Retinal pigment epithelial cell (primary cell): ENCODE measurements around the gene COQ10A.

ENCODE experiments used
- DNase-seq: peaks from one replicate; pipeline ENCODE4 v3.0.0-alpha.2; 2010; ENCODE audit warnings: low read depth
- H3K4me3 ChIP-seq: 2 replicates; pipeline ENCODE4 v1.5.1; 2011; ENCODE audit warnings: mild to moderate bottlenecking, low read length, control low read depth, moderate library complexity
- TF ChIP-seq, protein P1 (sequence below): conservative IDR thresholded peaks from 2 replicates; pipeline ENCODE4 v1.5.1; 2011; ENCODE audit warnings: low read depth, low read length, control low read depth, inconsistent platforms

Gene COQ10A

GRCh38 chr12:56266693-56267442 lies at the start of gene COQ10A:
Gene COQ10A (plus strand): TSS chr12:56266942. CDS start chr12:56267119, 177 bp downstream.
- TF ChIP-seq, protein P1, sequence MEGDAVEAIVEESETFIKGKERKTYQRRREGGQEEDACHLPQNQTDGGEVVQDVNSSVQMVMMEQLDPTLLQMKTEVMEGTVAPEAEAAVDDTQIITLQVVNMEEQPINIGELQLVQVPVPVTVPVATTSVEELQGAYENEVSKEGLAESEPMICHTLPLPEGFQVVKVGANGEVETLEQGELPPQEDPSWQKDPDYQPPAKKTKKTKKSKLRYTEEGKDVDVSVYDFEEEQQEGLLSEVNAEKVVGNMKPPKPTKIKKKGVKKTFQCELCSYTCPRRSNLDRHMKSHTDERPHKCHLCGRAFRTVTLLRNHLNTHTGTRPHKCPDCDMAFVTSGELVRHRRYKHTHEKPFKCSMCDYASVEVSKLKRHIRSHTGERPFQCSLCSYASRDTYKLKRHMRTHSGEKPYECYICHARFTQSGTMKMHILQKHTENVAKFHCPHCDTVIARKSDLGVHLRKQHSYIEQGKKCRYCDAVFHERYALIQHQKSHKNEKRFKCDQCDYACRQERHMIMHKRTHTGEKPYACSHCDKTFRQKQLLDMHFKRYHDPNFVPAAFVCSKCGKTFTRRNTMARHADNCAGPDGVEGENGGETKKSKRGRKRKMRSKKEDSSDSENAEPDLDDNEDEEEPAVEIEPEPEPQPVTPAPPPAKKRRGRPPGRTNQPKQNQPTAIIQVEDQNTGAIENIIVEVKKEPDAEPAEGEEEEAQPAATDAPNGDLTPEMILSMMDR, result peak; percentile 77
- peak; percentile 51 for DNase-seq
- peak within 1 kb of the TSS; percentile 79 for H3K4me3 ChIP-seq

DNA sequence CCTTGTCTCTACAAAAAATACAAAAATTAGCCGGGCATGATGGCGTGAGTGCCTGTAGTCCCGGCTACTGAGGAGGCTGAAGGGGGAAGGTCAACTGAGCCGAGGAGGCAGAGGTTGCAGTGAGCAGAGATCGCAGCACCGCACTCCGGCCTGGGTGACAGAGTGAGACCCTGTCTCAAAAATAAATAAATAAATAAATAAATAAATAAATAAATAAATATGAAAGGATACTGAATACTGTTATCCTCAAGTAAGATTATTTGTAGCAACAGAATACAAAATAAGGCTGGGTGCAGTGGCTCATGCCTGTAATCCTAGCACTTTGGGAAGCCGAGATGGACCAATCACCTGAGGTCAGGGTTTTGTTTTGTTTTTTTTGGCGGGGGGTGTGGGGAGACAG lies 46.9 kb upstream of the COQ10A start:
- TF ChIP-seq, protein P1, result no peak
- DNase-seq, result no peak
- peak overlapping the region; percentile 20 for H3K4me3 ChIP-seq

- no peak for DNase-seq
- TF ChIP-seq, protein P1, result no peak
- H3K4me3 ChIP-seq, result peak overlapping the region; percentile 95
Observed at GRCh38 chr12:56220611-56221231, 46.0 kb upstream of the COQ10A start.

DNA sequence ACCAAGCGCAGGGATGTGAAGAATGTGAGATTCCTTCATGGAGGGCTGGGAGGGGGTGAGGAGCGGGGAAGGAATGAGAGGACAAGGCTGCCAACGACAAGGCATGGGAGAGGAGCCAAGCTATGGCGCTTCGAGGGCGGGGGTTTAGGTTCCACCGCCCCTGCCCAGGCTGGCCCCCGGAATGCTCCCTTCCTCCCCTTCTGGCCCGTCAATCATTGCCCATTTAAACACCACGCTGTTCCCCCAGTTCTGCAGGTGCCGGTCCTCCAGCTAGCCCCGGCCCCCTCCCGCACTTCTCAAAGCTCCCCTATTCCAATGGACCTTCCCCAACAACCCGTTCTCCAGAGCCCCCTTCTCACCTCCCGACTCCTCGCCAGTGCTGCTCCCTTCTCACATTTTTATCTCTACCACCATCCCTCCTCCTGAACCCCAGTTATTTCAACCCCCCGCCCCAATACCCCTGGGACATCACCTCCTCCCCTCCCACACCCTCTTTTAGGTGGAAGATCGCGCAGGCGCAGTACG lies 45.4 kb upstream of the COQ10A start:
- H3K4me3 ChIP-seq, result peak overlapping the region; percentile 95
- TF ChIP-seq, protein P1, result no peak
- peak; percentile 66 for DNase-seq

GRCh38 chr12:56221757-56222530 lies 44.8 kb upstream of the COQ10A start, which contains the start of gene RNF41:
Gene RNF41 (minus strand): TSS chr12:56221922. CDS start chr12:56214047, 7,875 bp downstream.
- H3K4me3 ChIP-seq, result peak within 1 kb of the TSS; percentile 95
- DNase-seq, result peak; percentile 92
- TF ChIP-seq, protein P1, result no peak

DNA sequence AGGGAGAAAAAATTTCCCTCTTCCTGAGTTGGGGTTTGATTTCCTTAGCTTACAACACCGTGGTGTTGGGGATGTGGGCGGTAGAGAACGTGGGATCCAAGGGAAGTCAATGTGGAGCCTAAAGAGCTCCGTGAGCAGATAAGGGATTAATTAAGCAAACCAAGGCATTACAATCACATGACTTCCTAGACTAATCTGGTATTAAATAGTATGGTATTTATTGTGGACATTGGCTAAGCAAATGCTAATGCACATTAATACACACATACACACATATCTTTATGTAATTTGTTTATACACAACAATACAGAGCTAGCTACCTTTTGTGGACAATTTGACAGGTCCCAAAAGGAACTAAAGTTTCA lies 44.2 kb upstream of the COQ10A start:
- peak overlapping the region; percentile 95 for H3K4me3 ChIP-seq
- TF ChIP-seq, protein P1, result no peak
- peak; percentile 51 for DNase-seq
